ENCODE data around the gene PTN.

- no peak for TF ChIP-seq CTCF (IDR thresholded peaks at IDR 0.05; ENCODE audit: borderline replicate concordance, extremely low read depth, low read length, poor library complexity, severe bottlenecking)
- no peak for TF ChIP-seq EZH2 (IDR thresholded peaks at IDR 0.05; ENCODE audit: borderline replicate concordance, low read depth, low read length, severe bottlenecking)
These were observed 12.2 kb downstream of the PTN start for GRCh38 chr7:137331378-137331777.

Data from DND-41 (cell line).